H9 (cell line): ENCODE results near the gene TRIB2. TPM values are rescaled to one million over a fixed set of nuclear protein-coding genes. Genes with fewer than 3 reads are reported as not detected.

Source experiments
- DNase-seq: peaks from one replicate; pipeline ENCODE4 v3.0.0-alpha.2; 2017
- H2AFZ ChIP-seq: one replicate; pipeline ENCODE4 v1.6.1; 2013; ENCODE audit warnings: mild to moderate bottlenecking, low read length, control low read depth, moderate library complexity
- H2AK5ac ChIP-seq: 2 replicates; pipeline ENCODE4 v1.6.1; 2013; ENCODE audit warnings: low read length, control low read depth, mixed read lengths; ENCODE audit not compliant: insufficient read length
- H2BK120ac ChIP-seq: one replicate; pipeline ENCODE4 v1.6.1; 2013; ENCODE audit warnings: low read depth, mild to moderate bottlenecking, low read length, control low read depth, inconsistent platforms; ENCODE audit not compliant: poor library complexity, severe bottlenecking
- H2BK12ac ChIP-seq: 2 replicates; pipeline ENCODE4 v1.6.1; 2013; ENCODE audit warnings: low read length, control low read depth, mixed read lengths, low read depth; ENCODE audit not compliant: insufficient read length
- H2BK15ac ChIP-seq: 2 replicates; pipeline ENCODE4 v1.6.1; 2013; ENCODE audit warnings: low read depth, low read length, control low read depth
- H2BK20ac ChIP-seq: one replicate; pipeline ENCODE4 v1.6.1; 2013; ENCODE audit warnings: low read depth, mild to moderate bottlenecking, low read length, control low read depth, inconsistent platforms; ENCODE audit not compliant: poor library complexity, severe bottlenecking
- H2BK5ac ChIP-seq: 2 replicates; pipeline ENCODE4 v1.6.1; 2013; ENCODE audit warnings: low read length, control low read depth, mixed read lengths; ENCODE audit not compliant: insufficient read length
- H3K14ac ChIP-seq: 2 replicates; pipeline ENCODE4 v1.6.1; 2013; ENCODE audit warnings: low read length, control low read depth; ENCODE audit not compliant: insufficient read depth
- H3K18ac ChIP-seq: 2 replicates; pipeline ENCODE4 v1.6.1; 2013; ENCODE audit warnings: low read depth, mild to moderate bottlenecking, mixed read lengths, low read length, control low read depth; ENCODE audit not compliant: insufficient read length
- H3K23ac ChIP-seq: 2 replicates; pipeline ENCODE4 v1.6.1; 2013; ENCODE audit warnings: low read length, control low read depth, mixed read lengths, low read depth; ENCODE audit not compliant: insufficient read length
- H3K23me2 ChIP-seq: 2 replicates; pipeline ENCODE4 v1.6.1; 2013; ENCODE audit warnings: low read depth, mild to moderate bottlenecking, mixed read lengths, low read length, control low read depth; ENCODE audit not compliant: insufficient read length, poor library complexity, severe bottlenecking
- H3K27ac ChIP-seq: 2 replicates; pipeline ENCODE4 v1.5.1; 2013; ENCODE audit warnings: low read length, control low read depth, mixed read lengths, low read depth; ENCODE audit not compliant: insufficient read length
- H3K27me3 ChIP-seq: 2 replicates; pipeline ENCODE4 v1.6.1; 2013; ENCODE audit warnings: low read length, control low read depth, inconsistent platforms; ENCODE audit not compliant: insufficient read depth
- H3K4ac ChIP-seq: 2 replicates; pipeline ENCODE4 v1.6.1; 2013; ENCODE audit warnings: low read depth, mild to moderate bottlenecking, control low read depth, inconsistent platforms, low read length, moderate library complexity
- H3K4me1 ChIP-seq: 2 replicates; pipeline ENCODE4 v1.6.1; 2013; ENCODE audit warnings: low read length, control low read depth, inconsistent platforms; ENCODE audit not compliant: insufficient read depth
- H3K4me2 ChIP-seq: 2 replicates; pipeline ENCODE4 v1.6.1; 2013; ENCODE audit warnings: low read length, control low read depth, mixed read lengths; ENCODE audit not compliant: insufficient read length, insufficient read depth
- H3K56ac ChIP-seq: 2 replicates; pipeline ENCODE4 v1.6.1; 2013; ENCODE audit warnings: low read depth, mild to moderate bottlenecking, mixed read lengths, low read length, control low read depth; ENCODE audit not compliant: insufficient read length
- H3K79me1 ChIP-seq: 2 replicates; pipeline ENCODE4 v1.6.1; 2013; ENCODE audit warnings: low read depth, mild to moderate bottlenecking, moderate library complexity, low read length, control low read depth, inconsistent platforms; ENCODE audit not compliant: insufficient read depth, poor library complexity, severe bottlenecking
- H3K79me2 ChIP-seq: 2 replicates; pipeline ENCODE4 v1.6.1; 2013; ENCODE audit warnings: low read length, control low read depth, inconsistent platforms; ENCODE audit not compliant: insufficient read depth
- H3K9ac ChIP-seq: 2 replicates; pipeline ENCODE4 v1.6.1; 2013; ENCODE audit warnings: low read length, control low read depth, mixed read lengths; ENCODE audit not compliant: insufficient read length; ENCODE audit errors: extremely low read depth
- H3K9me3 ChIP-seq: one replicate; pipeline ENCODE4 v1.6.1; 2013; ENCODE audit warnings: low read depth, low read length, inconsistent platforms; ENCODE audit not compliant: control insufficient read depth
- H3T11ph ChIP-seq: one replicate; pipeline ENCODE4 v1.6.1; 2013; ENCODE audit warnings: mild to moderate bottlenecking, low read length, control low read depth, inconsistent platforms
- H4K20me1 ChIP-seq: one replicate; pipeline ENCODE4 v1.6.1; 2013; ENCODE audit not compliant: control insufficient read depth, insufficient read length, insufficient read depth
- H4K5ac ChIP-seq: 2 replicates; pipeline ENCODE4 v1.6.1; 2013; ENCODE audit warnings: low read depth, mild to moderate bottlenecking, mixed read lengths, low read length, control low read depth; ENCODE audit not compliant: insufficient read length
- H4K8ac ChIP-seq: replicated peaks from 2 replicates; pipeline ENCODE4 v1.6.1; 2013; ENCODE audit warnings: low read length, control low read depth, mixed read lengths, low read depth; ENCODE audit not compliant: insufficient read length
- H4K91ac ChIP-seq: 2 replicates; pipeline ENCODE4 v1.6.1; 2013; ENCODE audit warnings: low read depth, mild to moderate bottlenecking, moderate library complexity, mixed read lengths, low read length, control low read depth; ENCODE audit not compliant: insufficient read length
- H3K27ac Mint-ChIP-seq, 3 experiments: 2 replicates in 2 of 3; 3 replicates in 1 of 3; pipeline ENCODE4 v1.8.0; 2020 to 2021; ENCODE audit warnings: mixed read lengths in 3 of 3, mild to moderate bottlenecking in 1 of 3, moderate library complexity in 1 of 3
- H3K27me3 Mint-ChIP-seq: 2 replicates; pipeline ENCODE4 v1.8.0; 2021; ENCODE audit warnings: low read depth, mild to moderate bottlenecking, moderate library complexity, mixed read lengths
- H3K36me3 Mint-ChIP-seq, 3 experiments: 2 replicates in 2 of 3; 3 replicates in 1 of 3; pipeline ENCODE4 v1.8.0; 2020 to 2021; ENCODE audit warnings: low read depth in 3 of 3, mixed read lengths in 3 of 3; ENCODE audit not compliant: insufficient read depth in 1 of 3
- H3K4me1 Mint-ChIP-seq, 2 experiments: 2 replicates each; pipeline ENCODE4 v1.8.0; 2020; ENCODE audit warnings: mixed read lengths in 2 of 2
- H3K4me3 Mint-ChIP-seq, 2 experiments: 2 replicates in 1 of 2; 3 replicates in 1 of 2; pipeline ENCODE4 v1.8.0; 2020 to 2021; ENCODE audit warnings: mild to moderate bottlenecking in 2 of 2, mixed read lengths in 2 of 2, moderate library complexity in 1 of 2
- H3K9me3 Mint-ChIP-seq, 2 experiments: 2 replicates in 1 of 2; 3 replicates in 1 of 2; pipeline ENCODE4 v1.8.0; 2020; ENCODE audit warnings: mild to moderate bottlenecking in 2 of 2, mixed read lengths in 2 of 2, moderate library complexity in 1 of 2
- CTCF ChIP-seq: fragments of 200-600 bp; sonication (generic); conservative IDR thresholded peaks from 3 replicates; pipeline ENCODE4 v1.8.0; 2021; ENCODE audit warnings: antibody characterized with exemption, mild to moderate bottlenecking
- WGBS: extraction: QIAGEN DNeasy Blood & Tissue Kit; methylation state at CpG from one replicate; pipeline ENCODE4 v1.1.7; 2013; ENCODE audit warnings: missing lambda C conversion rate, low lambda C conversion rate, mixed read lengths; ENCODE audit not compliant: insufficient read length; ENCODE audit errors: extremely low coverage; 5-methylcytosine and 5-hydroxymethylcytosine counted together
- total RNA-seq: library from RNA; stranded (reverse); gene quantifications from 2 replicates; pipeline ENCODE4 v1.2.1, GENCODE V29; 2021

The TRIB2 gene
- total RNA-seq, 1 experiment from 2014 or later = 41.9 TPM

GRCh38 chr2:12688893-12689292 is 27.8 kb upstream of the TRIB2 start:
- no peak overlapping the region for H3K4me2 ChIP-seq
- WGBS = no CpG with 5 or more reads among the region's 3 CpGs
- no peak overlapping the region for H3K4me3 Mint-ChIP-seq
- H3K9ac ChIP-seq = no peak overlapping the region
- no peak overlapping the region for H3K14ac ChIP-seq
- no peak overlapping the region for H2BK20ac ChIP-seq
- no peaks in the 10 kb centered on the region; the same call in 1 of the 2 replicates for H3K27me3 Mint-ChIP-seq
- no peak overlapping the region for H2BK15ac ChIP-seq
- no peaks in the 10 kb centered on the region for H3K9me3 ChIP-seq
- H2AFZ ChIP-seq = no peak overlapping the region
- no peak overlapping the region for H3K4ac ChIP-seq
- H3K79me2 ChIP-seq = no peaks in the 10 kb centered on the region
- no peak overlapping the region for H4K5ac ChIP-seq
- no peaks in the 10 kb centered on the region for H3K79me1 ChIP-seq
- no peaks in the 10 kb centered on the region for H3K23me2 ChIP-seq
- H4K20me1 ChIP-seq = no peaks in the 10 kb centered on the region
- no peak overlapping the region for H3K27ac Mint-ChIP-seq
- no peak overlapping the region for H4K8ac ChIP-seq
- peaks cover 28 to 37% of the 10 kb centered on the region in 2 experiments for H3K9me3 Mint-ChIP-seq
- H3K56ac ChIP-seq = no peak overlapping the region
- no peak overlapping the region for H2BK12ac ChIP-seq
- no peak overlapping the region for H3K27ac ChIP-seq
- TF ChIP-seq CTCF = no peak
- H4K91ac ChIP-seq = no peak overlapping the region
- H3K18ac ChIP-seq = no peak overlapping the region
- H3T11ph ChIP-seq = no peak overlapping the region
- no peak overlapping the region for H2BK5ac ChIP-seq
- H3K36me3 Mint-ChIP-seq = peaks cover 11 to 38% (median 21%) of the 10 kb centered on the region in 3 experiments
- no peak overlapping the region for H2AK5ac ChIP-seq
- DNase-seq = no peak
- H3K4me1 Mint-ChIP-seq = peaks cover 19 to 20% of the 10 kb centered on the region in 2 experiments
- H3K27me3 ChIP-seq = no peaks in the 10 kb centered on the region
- peaks cover 8% of the 10 kb centered on the region; the same call in 1 of the 2 replicates for H3K4me1 ChIP-seq
- no peak overlapping the region for H3K23ac ChIP-seq
- H2BK120ac ChIP-seq = no peak overlapping the region
